Measurements from ENCODE around the gene SLC2A1.

The SLC2A1 gene

DNA sequence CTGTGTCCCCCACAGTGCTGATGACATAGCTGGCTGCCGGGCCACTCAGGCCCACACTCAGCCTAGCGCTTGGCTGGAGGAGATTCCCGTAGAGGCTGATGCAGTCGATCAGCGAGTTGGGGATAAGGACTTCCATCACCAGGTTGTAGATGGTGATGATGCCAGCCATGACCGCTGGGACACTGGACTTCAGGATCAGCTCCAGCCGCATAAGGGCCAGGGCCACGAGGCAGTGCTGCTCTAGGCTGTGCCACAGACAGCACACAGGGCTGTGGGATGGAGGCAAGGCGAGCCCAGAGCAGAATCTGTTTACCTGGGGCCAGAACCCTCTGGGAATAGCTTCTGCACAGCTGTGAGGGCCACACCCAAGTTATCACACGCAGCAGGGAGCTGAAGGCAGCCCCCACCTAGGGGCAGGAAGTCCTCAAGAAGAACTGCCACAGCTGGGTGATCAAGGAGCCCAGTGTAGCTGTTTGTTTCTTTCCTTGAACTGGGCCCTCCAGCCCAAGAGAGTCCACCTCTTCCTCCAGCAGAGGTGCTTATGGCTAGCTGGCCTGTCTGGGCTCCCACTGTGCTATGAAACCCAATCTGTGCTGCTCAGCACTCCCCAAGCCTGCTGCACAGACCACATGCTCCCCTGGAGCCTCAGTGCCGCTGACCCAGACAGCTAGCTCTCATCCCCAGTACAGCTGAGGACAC is 6.2 kb downstream of the SLC2A1 start:
- Histone ChIP-seq H3K9me3 (ENCODE audit: control insufficient read depth, low read length) (no peaks in the 10 kb centered on the region), H3K4me1 (peaks cover 17% of the 10 kb centered on the region), H3K4me3 (ENCODE audit: low read depth, low read length) (no peak overlapping the region), H3K36me3 (ENCODE audit: control insufficient read depth, insufficient read depth, low read length) (no peaks in the 10 kb centered on the region), H3K79me2 (peaks cover 35% of the 10 kb centered on the region), H3K4me2 (ENCODE audit: low read length) (no peak overlapping the region), H3K27ac (no peak overlapping the region), H3K9ac (no peak overlapping the region), H3K27me3 (ENCODE audit: control insufficient read depth, insufficient read depth, low read length) (no peaks in the 10 kb centered on the region), H2AFZ (no peak overlapping the region)
- TF ChIP-seq CTCF (IDR thresholded peaks at IDR 0.05), result no peak

DNA sequence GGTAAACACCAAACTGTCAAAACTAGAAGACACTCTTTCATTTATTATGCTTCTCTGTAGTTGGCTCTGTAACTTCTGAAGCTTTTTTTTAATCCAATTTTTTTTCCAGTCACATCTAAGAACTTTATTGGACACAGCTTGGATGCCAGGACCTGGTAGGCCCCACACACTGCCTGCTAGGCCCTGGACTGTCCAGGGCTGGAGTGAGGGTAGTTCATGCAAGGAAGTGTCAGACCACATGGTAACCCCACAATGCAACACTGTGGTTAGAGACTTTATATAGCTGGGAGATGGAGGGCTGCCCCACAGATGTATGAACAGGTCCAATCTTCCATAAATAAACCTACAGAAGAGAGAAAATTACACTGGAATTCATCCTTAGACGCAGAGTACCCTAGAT is 7.1 kb downstream of the SLC2A1 start:
- Histone ChIP-seq H3K4me3 (ENCODE audit: low read depth, low read length) (no peak overlapping the region), H3K9me3 (ENCODE audit: control insufficient read depth, low read length) (no peaks in the 10 kb centered on the region), H3K79me2 (peaks cover 27% of the 10 kb centered on the region), H3K36me3 (ENCODE audit: control insufficient read depth, insufficient read depth, low read length) (no peaks in the 10 kb centered on the region), H3K27me3 (ENCODE audit: control insufficient read depth, insufficient read depth, low read length) (no peaks in the 10 kb centered on the region), H3K9ac (no peak overlapping the region), H3K4me2 (ENCODE audit: low read length) (no peak overlapping the region), H3K4me1 (peaks cover 16% of the 10 kb centered on the region), H3K27ac (no peak overlapping the region), H2AFZ (no peak overlapping the region)
- no peak for TF ChIP-seq CTCF (IDR thresholded peaks at IDR 0.05)

- Histone ChIP-seq H3K36me3 (ENCODE audit: control insufficient read depth, insufficient read depth, low read length) (no peaks in the 10 kb centered on the region), H3K4me3 (ENCODE audit: low read depth, low read length) (no peak overlapping the region), H3K27me3 (ENCODE audit: control insufficient read depth, insufficient read depth, low read length) (no peaks in the 10 kb centered on the region), H3K4me2 (ENCODE audit: low read length) (no peak overlapping the region), H2AFZ (no peak overlapping the region), H3K79me2 (peaks cover 23% of the 10 kb centered on the region), H3K4me1 (peaks cover 18% of the 10 kb centered on the region), H3K27ac (no peak overlapping the region), H3K9ac (no peak overlapping the region), H3K9me3 (ENCODE audit: control insufficient read depth, low read length) (no peaks in the 10 kb centered on the region)
- no peak for TF ChIP-seq CTCF (IDR thresholded peaks at IDR 0.05)
Measured at GRCh38 chr1:42950116-42950481, 8.6 kb downstream of the SLC2A1 start.

- H3K79me2 ChIP-seq, result peaks cover 17% of the 10 kb centered on the region
- no peak overlapping the region for H3K27ac ChIP-seq
- no peaks in the 10 kb centered on the region for H3K27me3 ChIP-seq (ENCODE audit: control insufficient read depth, insufficient read depth, low read length)
- H3K36me3 ChIP-seq (ENCODE audit: control insufficient read depth, insufficient read depth, low read length), result no peaks in the 10 kb centered on the region
- no peak overlapping the region for H3K9ac ChIP-seq
- no peak overlapping the region for H3K4me3 ChIP-seq (ENCODE audit: low read depth, low read length)
- H2AFZ ChIP-seq, result no peak overlapping the region
- TF ChIP-seq CTCF (IDR thresholded peaks at IDR 0.05), result no peak
- H3K4me1 ChIP-seq, result peaks cover 23% of the 10 kb centered on the region
- peak overlapping the region; percentile 39 for H3K4me2 ChIP-seq (ENCODE audit: low read length)
- no peaks in the 10 kb centered on the region for H3K9me3 ChIP-seq (ENCODE audit: control insufficient read depth, low read length)
Measured at GRCh38 chr1:42949312-42950115, 9.2 kb downstream of the SLC2A1 start.

Data from parathyroid adenoma (tissue), 2 donors.